HL-60 (cell line): ENCODE results near the gene XPC.

Experiments used
- DNase-seq, 2 experiments: peaks; one replicate each; pipeline ENCODE4 v3.0.0-alpha.2; 2010 to 2020; ENCODE audit warnings: low read depth in 1 of 2, low spot score in 1 of 2
- H3K27ac ChIP-seq: fragments of 250-450 bp; sonication (Bioruptor Pico); replicated peaks from 2 replicates; pipeline ENCODE4 v1.5.1; 2020; ENCODE audit warnings: mild to moderate bottlenecking, moderate library complexity
- H3K27me3 ChIP-seq: fragments of 250-450 bp; sonication (Bioruptor Pico); 2 replicates; pipeline ENCODE4 v1.5.1; 2021; ENCODE audit warnings: mild to moderate bottlenecking, moderate library complexity; ENCODE audit not compliant: insufficient read depth, poor library complexity, severe bottlenecking
- H3K4me3 ChIP-seq: replicated peaks from 2 replicates; pipeline ENCODE4 v1.5.1; 2011; ENCODE audit warnings: mild to moderate bottlenecking, control low read depth, low read length; ENCODE audit not compliant: insufficient read depth
- CTCF ChIP-seq: IDR thresholded peaks from one replicate; pipeline ENCODE4 v1.5.1; 2011; ENCODE audit warnings: low read length, control low read depth, inconsistent platforms; ENCODE audit not compliant: insufficient read depth
- GABPA ChIP-seq: IDR thresholded peaks from 2 replicates; pipeline ENCODE4 v1.6.1; 2012; ENCODE audit warnings: low read depth
- POLR2AphosphoS5 ChIP-seq: IDR thresholded peaks from 2 replicates; pipeline ENCODE4 v1.6.1; 2012; ENCODE audit warnings: low read depth
- REST ChIP-seq: IDR thresholded peaks from 2 replicates; pipeline ENCODE4 v1.6.1; 2012; ENCODE audit warnings: low read depth; ENCODE audit not compliant: insufficient replicate concordance
- SPI1 ChIP-seq: IDR thresholded peaks from 2 replicates; pipeline ENCODE4 v1.6.1; 2012; ENCODE audit warnings: low read depth, mild to moderate bottlenecking, borderline replicate concordance

XPC gene

GRCh38 chr3:14156843-14157561 is 21.4 kb downstream of the XPC start:
- no peak for DNase-seq
- no peak overlapping the region for H3K27ac ChIP-seq
- no peaks in the 10 kb centered on the region for H3K27me3 ChIP-seq
- no peak overlapping the region for H3K4me3 ChIP-seq
- no peak for TF ChIP-seq REST
- TF ChIP-seq POLR2AphosphoS5: no peak
- TF ChIP-seq GABPA: no peak
- no peak for TF ChIP-seq SPI1
- no peak for TF ChIP-seq CTCF

GRCh38 chr3:14156201-14156600 is 22.2 kb downstream of the XPC start:
- no peak for DNase-seq
- no peak overlapping the region for H3K4me3 ChIP-seq
- no peak for TF ChIP-seq GABPA
- no peak for TF ChIP-seq POLR2AphosphoS5
- no peak for TF ChIP-seq CTCF
- no peak for TF ChIP-seq SPI1
- no peak for TF ChIP-seq REST
- H3K27ac ChIP-seq: no peak overlapping the region
- H3K27me3 ChIP-seq: no peaks in the 10 kb centered on the region

GRCh38 chr3:14154895-14155440 is 23.4 kb downstream of the XPC start:
- TF ChIP-seq GABPA (no peak), SPI1 (no peak), REST (no peak), CTCF (no peak), POLR2AphosphoS5 (no peak)
- H3K4me3 ChIP-seq: no peak overlapping the region
- no peak for DNase-seq
- no peaks in the 10 kb centered on the region for H3K27me3 ChIP-seq
- no peak overlapping the region for H3K27ac ChIP-seq
